ENCODE data around the gene ERMP1. TPM values are rescaled to one million over a fixed set of nuclear protein-coding genes. Genes with fewer than 3 reads are reported as not detected.

Gene ERMP1
- total and polyA plus RNA-seq, 12 donors = 5.1 to 26.2 (median 22.3) TPM

GRCh38 chr9:5791870-5792269 lies 41.0 kb downstream of the ERMP1 start:
- peak in 1 of 8 donors; percentile 37 for ATAC-seq
- no peak overlapping the region for H3K4me3 ChIP-seq
- DNase-seq = no peak
- no peak for TF ChIP-seq CTCF (IDR thresholded peaks at IDR 0.05)
- peaks cover 0 to 42% (median 0%) of the 10 kb centered on the region in 9 donors for H3K36me3 ChIP-seq
- H3K4me1 ChIP-seq = peaks cover 0 to 23% (median 4%) of the 10 kb centered on the region in 9 donors
- peaks cover 0 to 6% (median 0%) of the 10 kb centered on the region in 11 donors for H3K9me3 ChIP-seq
- intact Hi-C loops (cut with DNase I) = loop anchor here in 1 of 10 donors (10.0 kb wide), 1 partner anchor 253 kb away; no protein-coding TSS in a partner anchor
- 59 to 63% methylated on average over 3 of the region's 3 CpGs for WGBS, 2 donors
- H3K27me3 ChIP-seq = no peaks in the 10 kb centered on the region
- no peak overlapping the region for H3K27ac ChIP-seq

- no peak for TF ChIP-seq CTCF (IDR thresholded peaks at IDR 0.05)
- peaks cover 0 to 29% (median 4%) of the 10 kb centered on the region in 9 donors for H3K4me1 ChIP-seq
- no peak overlapping the region for H3K4me3 ChIP-seq
- H3K9me3 ChIP-seq = peaks cover 0 to 6% (median 0%) of the 10 kb centered on the region in 11 donors
- no peak overlapping the region for H3K27ac ChIP-seq
- intact Hi-C loops (cut with DNase I) = loop anchor here in 1 of 10 donors (10.0 kb wide), 1 partner anchor 254 kb away; no protein-coding TSS in a partner anchor
- DNase-seq = no peak
- WGBS, 2 donors = 59 to 78% methylated on average over 1 of the region's 1 CpG
- peaks cover 0 to 44% (median 0%) of the 10 kb centered on the region in 9 donors for H3K36me3 ChIP-seq
- H3K27me3 ChIP-seq = no peaks in the 10 kb centered on the region
- no peak for ATAC-seq
Observed at GRCh38 chr9:5790923-5791322, 42.0 kb downstream of the ERMP1 start.

GRCh38 chr9:5789489-5789888 lies 43.4 kb downstream of the ERMP1 start:
- H3K4me3 ChIP-seq = no peak overlapping the region
- no peak for ATAC-seq
- no peak overlapping the region for H3K27ac ChIP-seq
- TF ChIP-seq CTCF (IDR thresholded peaks at IDR 0.05) = no peak
- H3K4me1 ChIP-seq = peaks cover 0 to 37% (median 13%) of the 10 kb centered on the region in 9 donors
- DNase-seq = no peak
- WGBS, 2 donors = 93 to 95% methylated on average over 5 of the region's 5 CpGs
- H3K36me3 ChIP-seq = peaks cover 0 to 56% (median 0%) of the 10 kb centered on the region in 9 donors
- intact Hi-C loops (cut with DNase I) = no loop called here
- H3K9me3 ChIP-seq = peaks cover 0 to 6% (median 0%) of the 10 kb centered on the region in 11 donors
- H3K27me3 ChIP-seq = no peaks in the 10 kb centered on the region

GRCh38 chr9:5787759-5788302 lies 45.1 kb downstream of the ERMP1 start:
- intact Hi-C loops (cut with DNase I) = no loop called here
- DNase-seq = no peak
- WGBS, 2 donors = 70 to 93% methylated on average over 2 of the region's 2 CpGs
- no peak for TF ChIP-seq CTCF (IDR thresholded peaks at IDR 0.05)
- no peak for ATAC-seq
- Histone ChIP-seq H3K9me3 (peaks cover 0 to 13% (median 0%) of the 10 kb centered on the region in 11 donors), H3K27me3 (no peaks in the 10 kb centered on the region), H3K27ac (no peak overlapping the region), H3K4me3 (no peak overlapping the region), H3K36me3 (peaks cover 0 to 72% (median 0%) of the 10 kb centered on the region in 9 donors), H3K4me1 (peaks cover 0 to 37% (median 14%) of the 10 kb centered on the region in 9 donors)

Measured in heart right ventricle (tissue), 16 donors.